Large intestine (tissue), 3 donors: ENCODE data around the gene SEC14L5. TPM values are rescaled to one million over a fixed set of nuclear protein-coding genes. Genes with fewer than 3 reads are reported as not detected.

Source experiments
- DNase-seq, 2 donors: peaks; one replicate each; pipeline versions ENCODE4 v3.0.0 to v3.0.0-alpha.2; 2013
- H3K27ac ChIP-seq: one replicate; pipeline ENCODE4 v1.5.1; 2013; ENCODE audit warnings: low read length
- H3K27me3 ChIP-seq: 2 replicates; pipeline ENCODE4 v1.6.1; 2013; ENCODE audit warnings: low read length; ENCODE audit not compliant: control insufficient read depth, insufficient read depth
- H3K36me3 ChIP-seq: 2 replicates; pipeline ENCODE4 v1.6.1; 2013; ENCODE audit warnings: low read length; ENCODE audit not compliant: control insufficient read depth, insufficient read depth
- H3K4me1 ChIP-seq: one replicate; pipeline ENCODE4 v1.6.1; 2013; ENCODE audit warnings: low read length; ENCODE audit not compliant: control insufficient read depth, insufficient read depth
- H3K4me3 ChIP-seq: one replicate; pipeline ENCODE4 v1.5.1; 2013; ENCODE audit warnings: low read length
- H3K9me3 ChIP-seq: one replicate; pipeline ENCODE4 v1.6.1; 2013; ENCODE audit warnings: mild to moderate bottlenecking, low read depth, low read length, moderate library complexity; ENCODE audit not compliant: control insufficient read depth
- WGBS: methylation state at CpG from one replicate; pipeline ENCODE4 v1.1.5; 2013; ENCODE audit warnings: low lambda C conversion rate; ENCODE audit not compliant: insufficient coverage; 5-methylcytosine and 5-hydroxymethylcytosine counted together
- polyA plus RNA-seq: library from polyadenylated mRNA; unstranded; fragments of 120-200 nt; gene quantifications from one replicate; pipeline ENCODE4 v1.2.1, GENCODE V29; 2013

SEC14L5 gene
- polyA plus RNA-seq, 1 donor = 0.24 TPM

DNA sequence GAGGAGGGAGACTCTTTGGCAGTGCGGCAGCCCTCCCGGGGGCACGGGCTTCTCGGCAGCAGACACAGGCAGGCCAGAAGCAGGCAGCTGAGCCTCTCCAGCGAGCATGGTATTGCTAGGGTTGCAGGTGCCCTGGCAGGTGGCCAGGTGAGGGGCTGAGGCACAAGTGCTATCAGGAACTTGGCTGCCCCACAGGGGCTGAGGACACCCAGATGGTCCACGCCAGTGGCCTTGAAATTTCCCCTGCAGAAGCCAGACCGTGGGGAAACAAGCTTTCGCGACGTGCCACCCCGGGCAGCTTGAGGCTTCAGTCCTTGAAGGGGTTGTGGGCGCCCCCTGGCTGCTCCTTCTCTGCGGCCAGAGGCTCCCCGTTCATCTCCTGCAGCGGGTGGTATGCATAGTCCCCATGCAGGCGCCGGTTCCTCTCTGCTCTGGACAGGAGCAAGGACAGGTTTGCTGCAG lies 67.1 kb downstream of the SEC14L5 start:
- Histone ChIP-seq H3K36me3 (peaks cover 33% of the 10 kb centered on the region), H3K27me3 (no peaks in the 10 kb centered on the region), H3K27ac (no peak overlapping the region), H3K9me3 (no peaks in the 10 kb centered on the region), H3K4me3 (no peak overlapping the region), H3K4me1 (no peaks in the 10 kb centered on the region)
- no peak for DNase-seq
- no CpG with 5 or more reads among the region's 17 CpGs for WGBS

DNA sequence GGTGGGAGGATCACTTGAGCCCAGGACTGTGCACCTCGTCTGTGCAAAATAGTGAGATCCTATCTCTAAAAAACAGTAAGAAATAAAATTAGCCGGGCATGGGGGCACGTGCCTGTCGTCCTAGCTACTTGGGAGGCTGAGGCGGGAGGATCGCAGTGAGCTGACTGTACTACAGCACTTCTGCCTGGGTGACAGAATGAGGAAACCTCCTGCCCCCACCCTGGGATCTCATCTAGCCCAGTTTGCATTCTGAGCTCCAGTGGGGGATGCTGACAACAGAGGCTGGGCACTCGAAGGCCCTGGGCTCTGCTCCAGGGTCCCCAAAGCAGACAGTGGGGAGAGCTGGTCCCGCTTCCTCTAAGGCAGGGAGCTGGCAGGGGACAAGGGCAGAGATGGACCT lies 68.5 kb downstream of the SEC14L5 start:
- Histone ChIP-seq H3K4me1 (no peaks in the 10 kb centered on the region), H3K36me3 (peaks cover 34% of the 10 kb centered on the region), H3K4me3 (no peak overlapping the region), H3K27me3 (no peaks in the 10 kb centered on the region), H3K9me3 (no peaks in the 10 kb centered on the region), H3K27ac (no peak overlapping the region)
- DNase-seq = no peak
- no CpG with 5 or more reads among the region's 8 CpGs for WGBS

DNA sequence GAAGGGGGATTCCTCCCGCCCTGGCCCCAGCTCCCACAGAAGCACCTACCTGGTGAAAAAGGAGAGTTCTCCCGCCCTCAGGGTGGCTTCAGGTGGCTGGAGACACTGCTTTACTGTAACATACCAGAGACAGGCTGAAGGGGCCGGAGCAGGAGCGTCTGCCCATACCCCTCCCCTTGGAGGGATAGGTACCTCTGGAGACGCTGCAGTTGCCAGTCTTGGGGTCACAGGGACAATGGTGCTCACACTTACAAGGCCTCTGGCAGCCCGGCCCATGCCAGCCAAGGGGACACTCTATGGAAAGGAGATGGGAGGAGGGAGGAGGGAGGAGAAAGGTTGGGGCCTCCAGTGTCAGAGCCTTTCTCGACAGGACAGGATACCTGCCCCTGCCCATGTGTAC lies 69.0 kb downstream of the SEC14L5 start:
- Histone ChIP-seq H3K27ac (no peak overlapping the region), H3K4me3 (no peak overlapping the region), H3K9me3 (no peaks in the 10 kb centered on the region), H3K36me3 (peaks cover 36% of the 10 kb centered on the region), H3K27me3 (no peaks in the 10 kb centered on the region), H3K4me1 (no peaks in the 10 kb centered on the region)
- DNase-seq = no peak
- WGBS = no CpG with 5 or more reads among the region's 7 CpGs

DNA sequence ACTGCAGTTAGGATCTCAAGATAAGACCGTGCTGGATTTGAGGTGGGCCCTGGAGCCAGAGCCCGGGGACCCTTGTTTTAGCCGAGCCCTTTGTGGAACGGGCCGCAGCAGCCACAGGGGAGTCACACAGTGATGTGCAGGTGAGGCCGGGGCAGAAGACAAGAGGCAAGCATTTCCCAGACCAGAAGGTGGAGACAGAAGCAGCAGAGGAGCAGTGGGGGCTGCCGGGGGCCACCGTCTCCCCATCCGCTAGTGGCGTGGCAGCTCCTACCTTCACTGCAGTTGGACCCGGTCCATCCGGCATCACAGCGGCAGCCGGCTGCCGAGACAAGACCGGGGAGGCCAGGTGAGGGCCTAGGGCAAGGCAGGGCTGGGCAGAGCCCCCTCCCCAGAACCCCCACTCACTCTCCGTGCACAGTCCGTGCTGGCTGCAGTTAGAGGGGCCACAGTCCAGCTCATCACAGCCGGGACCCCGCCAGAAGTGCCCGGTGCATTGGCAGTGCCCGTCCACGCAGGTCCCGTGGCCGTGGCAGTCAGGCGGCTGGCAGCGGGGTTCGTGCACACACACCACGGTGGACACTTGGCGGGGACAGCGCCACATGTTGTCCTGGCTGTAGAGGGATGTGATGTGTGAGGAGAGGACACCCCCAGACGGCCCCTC lies 69.6 kb downstream of the SEC14L5 start:
- peaks cover 1% of the 10 kb centered on the region for H3K4me1 ChIP-seq
- DNase-seq = no peak
- H3K27ac ChIP-seq = no peak overlapping the region
- H3K9me3 ChIP-seq = no peaks in the 10 kb centered on the region
- H3K27me3 ChIP-seq = no peaks in the 10 kb centered on the region
- no peak overlapping the region for H3K4me3 ChIP-seq
- no CpG with 5 or more reads among the region's 32 CpGs for WGBS
- H3K36me3 ChIP-seq = peaks cover 36% of the 10 kb centered on the region

DNA sequence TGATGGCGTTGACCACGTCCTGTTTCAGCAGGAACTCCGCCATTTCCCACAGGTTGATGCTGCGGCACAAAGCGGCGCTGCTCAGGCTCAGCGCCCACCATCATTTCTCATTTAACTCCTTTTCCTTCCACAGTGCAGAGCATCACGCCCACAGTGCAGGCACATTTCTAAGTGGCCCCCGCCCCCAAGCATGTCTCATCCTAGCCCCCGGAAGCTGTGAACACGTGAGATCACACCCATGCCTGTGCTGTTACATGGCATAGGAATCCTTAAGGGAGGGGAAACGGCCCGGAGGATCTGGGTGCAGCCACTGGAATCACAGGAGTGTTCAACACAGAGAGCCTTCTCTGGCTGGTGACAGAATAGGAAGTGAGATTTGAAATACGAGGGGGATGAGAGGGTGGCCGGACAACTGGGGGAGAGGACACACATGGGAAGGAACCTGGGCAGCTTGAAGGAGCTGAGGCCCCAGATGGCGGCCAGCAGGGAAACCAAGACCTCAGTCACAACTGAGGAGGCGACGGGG lies 70.9 kb downstream of the SEC14L5 start:
- WGBS = 80% methylated on average over 1 of the region's 18 CpGs
- Histone ChIP-seq H3K9me3 (no peaks in the 10 kb centered on the region), H3K36me3 (peaks cover 36% of the 10 kb centered on the region)

DNA sequence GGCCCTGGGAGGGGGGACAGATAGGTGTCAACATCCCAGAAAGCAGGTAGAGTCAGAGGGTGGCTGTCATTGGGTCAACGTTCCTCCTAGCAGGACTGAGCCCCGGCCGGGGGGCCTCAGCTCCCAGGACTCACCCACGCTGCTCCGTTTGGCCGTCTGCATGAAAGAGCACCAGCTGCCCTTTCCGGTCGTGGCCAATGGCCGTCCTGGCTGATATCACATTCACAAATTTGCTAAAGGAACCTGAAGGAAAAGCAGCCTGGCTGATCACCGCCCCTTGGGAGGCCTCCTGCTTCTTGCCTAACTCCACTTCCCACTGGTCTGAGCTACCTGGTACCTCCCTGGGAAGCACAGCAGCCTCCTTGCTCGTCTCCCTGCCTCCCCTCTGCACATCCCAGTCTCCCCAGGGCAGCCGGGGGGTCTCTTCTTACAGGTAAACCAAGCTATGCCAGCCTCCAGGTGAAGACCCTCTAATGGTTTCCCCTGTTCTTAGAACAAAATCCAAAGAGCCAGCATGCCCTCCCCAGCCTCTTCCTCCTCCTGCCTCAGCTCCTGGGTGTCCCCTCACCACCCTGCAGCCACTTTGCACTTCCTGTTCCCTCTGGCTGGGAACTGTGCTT lies 72.2 kb downstream of the SEC14L5 start:
- H3K27me3 ChIP-seq = no peaks in the 10 kb centered on the region
- H3K4me3 ChIP-seq = no peak overlapping the region
- no CpG with 5 or more reads among the region's 12 CpGs for WGBS
- peaks cover 17% of the 10 kb centered on the region for H3K4me1 ChIP-seq
- DNase-seq = no peak
- H3K9me3 ChIP-seq = no peaks in the 10 kb centered on the region
- H3K27ac ChIP-seq = no peak overlapping the region
- H3K36me3 ChIP-seq = peaks cover 32% of the 10 kb centered on the region

More for the DNA sequence above, 70.9 kb downstream of the SEC14L5 start:
- Histone ChIP-seq H3K4me1 (peaks cover 5% of the 10 kb centered on the region), H3K27ac (no peak overlapping the region), H3K4me3 (no peak overlapping the region), H3K27me3 (no peaks in the 10 kb centered on the region)
- no peak for DNase-seq

DNA sequence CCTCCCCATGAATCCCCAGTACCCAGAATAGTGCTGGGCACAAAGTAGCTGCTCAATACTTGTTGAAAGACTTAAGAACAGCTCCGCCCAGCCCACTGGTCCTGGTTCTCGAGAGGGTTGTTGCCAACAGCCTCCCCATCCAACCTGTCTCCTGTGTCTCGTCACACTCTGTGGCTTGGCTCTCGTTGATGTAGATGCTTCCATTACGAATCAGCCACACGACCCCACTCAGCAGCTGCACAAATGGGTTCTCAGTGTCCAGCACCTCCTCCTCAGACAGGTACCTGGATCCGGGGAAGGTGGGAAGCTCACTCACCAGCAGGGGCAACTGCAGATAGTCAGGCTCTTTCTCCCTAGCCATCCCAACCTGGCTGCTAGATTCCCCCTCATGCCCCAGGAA lies 73.5 kb downstream of the SEC14L5 start:
- peaks cover 32% of the 10 kb centered on the region for H3K36me3 ChIP-seq
- H3K4me1 ChIP-seq = peaks cover 27% of the 10 kb centered on the region
- no peak overlapping the region for H3K27ac ChIP-seq
- no peak overlapping the region for H3K4me3 ChIP-seq
- WGBS = no CpG with 5 or more reads among the region's 7 CpGs
- no peaks in the 10 kb centered on the region for H3K9me3 ChIP-seq
- no peaks in the 10 kb centered on the region for H3K27me3 ChIP-seq
- no peak for DNase-seq

DNA sequence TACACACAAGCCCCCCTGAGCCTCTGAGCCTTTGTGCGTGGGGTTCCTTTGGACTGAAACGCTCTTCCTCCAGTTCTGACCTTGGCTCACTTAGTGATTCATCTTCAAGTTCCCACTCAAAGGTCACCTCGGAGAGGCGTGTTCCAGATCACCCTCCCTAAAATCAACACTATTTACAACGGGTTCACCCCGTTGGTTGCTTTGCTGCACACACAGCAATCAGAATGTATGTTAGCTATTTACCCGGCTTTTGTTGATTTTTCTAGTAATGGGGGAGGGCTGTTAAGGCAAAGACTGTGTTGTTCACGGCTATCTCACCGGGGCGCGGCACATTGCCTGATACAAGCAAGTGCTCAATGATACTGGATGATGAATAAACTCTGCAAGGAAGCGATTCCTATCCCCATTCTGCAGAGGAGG lies 74.6 kb downstream of the SEC14L5 start:
- Histone ChIP-seq H3K4me1 (peaks cover 34% of the 10 kb centered on the region), H3K27me3 (no peaks in the 10 kb centered on the region), H3K4me3 (peak overlapping the region; percentile 68), H3K36me3 (peaks cover 20% of the 10 kb centered on the region), H3K27ac (peak overlapping the region; percentile 52), H3K9me3 (no peaks in the 10 kb centered on the region)
- peak in 1 of 2 donors; percentile 66 for DNase-seq
- WGBS = no CpG with 5 or more reads among the region's 12 CpGs

DNA sequence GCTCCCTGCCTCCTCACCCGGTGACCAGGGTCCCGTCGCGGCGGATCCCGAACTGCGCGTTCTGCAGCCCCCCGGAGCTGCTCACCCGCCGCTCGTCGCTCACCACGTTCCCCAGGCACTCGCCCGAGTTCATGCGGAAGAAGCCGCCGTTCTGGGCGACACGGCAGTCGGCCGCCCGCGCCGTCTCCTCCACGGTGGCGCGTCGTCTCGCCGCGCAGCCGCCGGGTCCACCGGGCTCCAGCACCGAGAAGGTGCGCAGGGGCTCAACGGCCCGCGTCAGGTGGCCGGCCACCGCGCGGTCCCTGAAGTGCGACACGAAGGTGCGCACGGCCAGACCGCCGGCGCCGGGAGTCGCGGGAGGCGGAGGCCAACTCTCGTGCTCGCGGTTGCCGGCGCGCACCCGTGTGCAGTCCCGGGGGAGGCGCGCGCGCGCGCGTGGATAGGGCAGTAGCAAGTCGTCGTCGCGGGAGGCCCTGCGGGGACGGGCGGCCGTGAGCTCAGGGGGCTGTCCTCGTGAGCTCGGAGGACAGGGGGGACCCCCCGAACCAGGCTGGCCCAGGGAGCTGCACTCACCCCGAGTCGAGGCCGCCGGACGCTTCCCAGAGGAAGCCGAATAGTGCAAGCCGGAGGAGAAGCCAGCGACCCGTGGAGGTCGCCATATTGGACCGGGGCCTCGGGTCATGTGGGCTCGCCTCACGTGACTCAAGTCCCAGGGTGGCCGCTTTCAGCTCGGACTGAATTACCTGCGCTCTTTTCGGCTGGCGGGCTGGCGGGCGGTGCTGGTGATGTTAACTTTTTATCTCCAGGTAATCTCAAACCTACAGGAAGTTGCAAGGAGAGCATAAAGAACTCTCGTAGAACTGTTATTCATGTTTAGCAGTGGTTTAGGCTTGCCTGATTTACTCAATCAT lies 75.4 kb downstream of the SEC14L5 start, which contains the start of gene NAGPA:
TSS of gene NAGPA (minus strand) at position 680 of the 911 bp plus-strand sequence. CDS start at position 659, 21 bp downstream.
- WGBS = no CpG with 5 or more reads among the region's 104 CpGs
- Histone ChIP-seq H3K4me3 (peak within 1 kb of the TSS; percentile 68), H3K9me3 (no peaks in the 10 kb centered on the region), H3K27ac (peak within 1 kb of the TSS; percentile 52), H3K27me3 (no peaks in the 10 kb centered on the region), H3K36me3 (peaks cover 15% of the 10 kb centered on the region), H3K4me1 (peaks cover 34% of the 10 kb centered on the region)
- peak; percentile 82 to 89 for DNase-seq

DNA sequence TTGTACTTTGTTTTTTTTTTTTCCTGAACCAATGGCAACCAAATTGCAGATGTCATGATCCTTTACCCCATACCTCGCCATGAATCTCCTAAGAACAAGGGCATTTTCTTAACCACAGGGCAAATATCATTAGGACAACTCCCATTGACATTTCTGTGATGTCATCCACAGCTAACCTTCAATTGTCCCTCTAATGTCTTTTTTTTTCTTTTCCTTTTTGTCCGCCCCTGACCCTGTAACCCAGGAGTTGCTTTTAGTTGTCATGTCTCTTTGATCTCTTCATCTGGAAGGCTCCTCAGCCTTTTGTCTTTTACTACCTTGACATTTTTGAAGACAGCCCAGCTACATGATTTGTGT lies 76.0 kb downstream of the SEC14L5 start:
- H3K4me1 ChIP-seq = peaks cover 34% of the 10 kb centered on the region
- H3K36me3 ChIP-seq = peaks cover 12% of the 10 kb centered on the region
- H3K9me3 ChIP-seq = no peaks in the 10 kb centered on the region
- no peaks in the 10 kb centered on the region for H3K27me3 ChIP-seq
- peak overlapping the region; percentile 38 for H3K27ac ChIP-seq
- H3K4me3 ChIP-seq = peak overlapping the region; percentile 68
- 7% methylated on average over 2 of the region's 2 CpGs for WGBS
- no peak for DNase-seq
